Tongue (tissue), 2 donors: ENCODE data around the gene TAF11L4. TPM values are rescaled to one million over a fixed set of nuclear protein-coding genes. Genes with fewer than 3 reads are reported as not detected.

Experiments used
- small RNA-seq: library from RNA; depleted of rRNA; stranded (forward); fragments of <200 nt; gene quantifications from one replicate; pipeline ENCODE3, GENCODE V24; 2014; ENCODE audit warnings: low replicate concordance
- total RNA-seq: library from RNA; depleted of rRNA; stranded (reverse); fragments of >200 nt; gene quantifications from one replicate; pipeline ENCODE4 v1.2.3, GENCODE V29; 2014

The TAF11L4 gene
- total RNA-seq, 1 donor from 2014 or later: not detected

Small RNA genes within 50 kb of the gene (small RNA-seq; reads per million reads assigned to genes)
- gene AC106774.3: not detected

Other genes starting within 250 kb of the TAF11L4 start
- gene TAF11L2, start 23.6 kb upstream of the TAF11L4 start, total RNA-seq: not detected
- not detected for gene TAF11L3, start 3.4 kb upstream of the TAF11L4 start, total RNA-seq
- not detected for gene TAF11L5, start 3.4 kb downstream of the TAF11L4 start, total RNA-seq
- gene TAF11L6, start 6.9 kb downstream of the TAF11L4 start, total RNA-seq: not detected
- gene TAF11L7, start 64.0 kb downstream of the TAF11L4 start, total RNA-seq: not detected
- gene TAF11L8, start 69.2 kb downstream of the TAF11L4 start, total RNA-seq: not detected
- not detected for gene TAF11L9, start 72.6 kb downstream of the TAF11L4 start, total RNA-seq
- not detected for gene TAF11L10, start 76.0 kb downstream of the TAF11L4 start, total RNA-seq
- gene TAF11L11, start 82.4 kb downstream of the TAF11L4 start, total RNA-seq: not detected
- not detected for gene TAF11L12, start 88.6 kb downstream of the TAF11L4 start, total RNA-seq
- not detected for gene TAF11L13, start 110.3 kb downstream of the TAF11L4 start, total RNA-seq
- gene TAF11L14, start 112.7 kb downstream of the TAF11L4 start, total RNA-seq: not detected